AG04450 (cell line): ENCODE data around the gene FRMD4A. TPM values are rescaled to one million over a fixed set of nuclear protein-coding genes. Genes with fewer than 3 reads are reported as not detected.

Experiments used
- CTCF ChIA-PET: fragments of 300-600, 350-600 bp; formaldehyde crosslinking; extraction: SDS; loops from one replicate; lab custom pipeline; 2022; ENCODE audit warnings: antibody characterized with exemption, inconsistent platforms; lab: Charles Lee
- POLR2A ChIA-PET: fragments of 350-600 bp; formaldehyde crosslinking; extraction: SDS; loops from one replicate; lab custom pipeline; 2021; ENCODE audit warnings: antibody characterized with exemption, inconsistent platforms; lab: Yijun Ruan, JAX
- DNase-seq: peaks from one replicate; pipeline ENCODE4 v3.0.0-alpha.2; 2011; ENCODE audit warnings: low read depth, low spot score
- H3K27ac ChIP-seq: one replicate; pipeline ENCODE4 v1.5.1; 2012; ENCODE audit warnings: low read depth, low read length, control low read depth
- H3K27me3 ChIP-seq: one replicate; pipeline ENCODE4 v1.6.0; 2012; ENCODE audit warnings: low read length; ENCODE audit not compliant: control insufficient read depth, insufficient read depth
- H3K4me3 ChIP-seq: 2 replicates; pipeline ENCODE4 v1.5.1; 2011; ENCODE audit warnings: mild to moderate bottlenecking, low read depth, low read length, control low read depth
- H3K9me3 ChIP-seq: 2 replicates; pipeline ENCODE4 v1.5.1; 2012; ENCODE audit warnings: low read length; ENCODE audit not compliant: control insufficient read depth, insufficient read depth
- polyA plus RNA-seq: library from polyadenylated mRNA; depleted of rRNA; stranded (reverse); fragments of >200 nt; gene quantifications from 2 replicates; pipeline ENCODE4 v1.2.3, GENCODE V29; 2011
- TF ChIP-seq, protein P1 (sequence below): IDR thresholded peaks from 2 replicates; pipeline ENCODE4 v1.5.1; 2011; ENCODE audit warnings: low read depth, low read length, control low read depth, inconsistent platforms

FRMD4A gene
- polyA plus RNA-seq, 1 experiment = 45.7 TPM

DNA sequence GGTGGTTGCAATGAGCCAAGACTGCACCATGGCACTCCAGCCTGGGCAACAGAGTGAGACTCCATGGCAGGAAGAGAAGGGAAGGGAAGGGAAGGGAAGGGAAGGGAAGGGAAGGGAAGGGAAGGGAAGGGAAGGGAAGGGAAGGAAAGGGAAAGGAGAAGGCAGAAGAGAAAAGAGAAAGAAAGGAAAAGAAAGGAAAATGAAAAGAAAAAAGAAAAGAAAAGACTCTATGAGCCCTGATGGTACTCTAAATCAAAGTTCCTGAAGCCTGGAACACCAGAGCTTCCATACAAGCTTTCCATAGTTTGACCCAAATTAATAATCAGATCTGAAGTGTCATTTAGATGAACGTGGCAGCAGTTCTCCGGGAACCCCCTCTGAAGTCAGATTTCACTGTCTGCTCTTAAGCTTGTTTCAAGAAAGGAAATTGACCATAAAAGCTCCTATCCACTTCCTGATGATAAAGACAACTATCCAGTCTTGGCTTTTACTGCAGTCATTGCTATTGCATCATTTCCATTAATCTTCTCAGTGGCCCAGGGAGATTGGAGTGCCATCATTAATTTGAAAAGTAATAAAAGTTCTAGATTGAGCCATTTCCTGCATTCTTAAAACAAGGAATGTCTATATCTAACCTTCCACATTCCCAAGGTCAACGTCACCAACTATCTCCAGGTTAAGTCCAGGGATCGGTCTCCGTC lies 44.2 kb upstream of the FRMD4A start:
- no peak overlapping the region for H3K4me3 ChIP-seq
- TF ChIP-seq, protein P1, sequence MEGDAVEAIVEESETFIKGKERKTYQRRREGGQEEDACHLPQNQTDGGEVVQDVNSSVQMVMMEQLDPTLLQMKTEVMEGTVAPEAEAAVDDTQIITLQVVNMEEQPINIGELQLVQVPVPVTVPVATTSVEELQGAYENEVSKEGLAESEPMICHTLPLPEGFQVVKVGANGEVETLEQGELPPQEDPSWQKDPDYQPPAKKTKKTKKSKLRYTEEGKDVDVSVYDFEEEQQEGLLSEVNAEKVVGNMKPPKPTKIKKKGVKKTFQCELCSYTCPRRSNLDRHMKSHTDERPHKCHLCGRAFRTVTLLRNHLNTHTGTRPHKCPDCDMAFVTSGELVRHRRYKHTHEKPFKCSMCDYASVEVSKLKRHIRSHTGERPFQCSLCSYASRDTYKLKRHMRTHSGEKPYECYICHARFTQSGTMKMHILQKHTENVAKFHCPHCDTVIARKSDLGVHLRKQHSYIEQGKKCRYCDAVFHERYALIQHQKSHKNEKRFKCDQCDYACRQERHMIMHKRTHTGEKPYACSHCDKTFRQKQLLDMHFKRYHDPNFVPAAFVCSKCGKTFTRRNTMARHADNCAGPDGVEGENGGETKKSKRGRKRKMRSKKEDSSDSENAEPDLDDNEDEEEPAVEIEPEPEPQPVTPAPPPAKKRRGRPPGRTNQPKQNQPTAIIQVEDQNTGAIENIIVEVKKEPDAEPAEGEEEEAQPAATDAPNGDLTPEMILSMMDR = no peak
- DNase-seq = no peak
- POLR2A ChIA-PET = interaction anchor here (0.9 kb wide), 1 partner anchor 22 kb away, joined by 3 read pairs; no protein-coding TSS in a partner anchor
- CTCF ChIA-PET = no interaction called here
- peaks cover 18% of the 10 kb centered on the region for H3K27me3 ChIP-seq
- no peaks in the 10 kb centered on the region for H3K9me3 ChIP-seq
- H3K27ac ChIP-seq = no peak overlapping the region

DNA sequence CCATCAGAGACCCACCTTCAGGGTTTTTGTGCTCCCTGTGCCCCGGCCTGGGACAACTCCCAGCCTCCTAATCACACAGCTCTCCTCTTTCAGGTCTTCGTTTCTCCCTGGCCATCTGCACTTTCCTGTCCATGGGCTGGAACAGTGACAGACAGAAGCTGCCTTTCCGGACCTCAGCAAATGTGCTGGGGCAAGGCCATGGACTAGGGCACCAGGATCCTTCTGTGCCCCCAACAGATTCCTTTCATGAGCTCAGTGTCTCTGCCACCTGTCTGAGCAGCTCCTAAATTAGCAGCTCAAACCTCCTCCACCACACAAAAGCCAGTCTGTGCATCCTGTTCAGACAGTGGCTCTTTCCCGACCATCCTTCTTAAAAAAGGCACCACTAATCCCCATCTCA lies 41.9 kb upstream of the FRMD4A start:
- peaks cover 27% of the 10 kb centered on the region for H3K27me3 ChIP-seq
- CTCF ChIA-PET = interaction anchor here (1.5 to 3.5 kb wide), 2 partner anchors 10 to 13 kb away, joined by 4 to 11 read pairs; no protein-coding TSS in a partner anchor
- POLR2A ChIA-PET = no interaction called here

GRCh38 chr10:14371581-14371980 lies 40.9 kb upstream of the FRMD4A start:
- Histone ChIP-seq H3K4me3 (no peak overlapping the region), H3K27ac (no peak overlapping the region), H3K9me3 (no peaks in the 10 kb centered on the region), H3K27me3 (peaks cover 27% of the 10 kb centered on the region)
- TF ChIP-seq, protein P1 = no peak
- ChIA-PET POLR2A (no interaction called here), CTCF (interaction anchor here (3.5 kb wide), 1 partner anchor 14 kb away, joined by 11 read pairs; no protein-coding TSS in a partner anchor)
- no peak for DNase-seq

More for the DNA sequence above, 41.9 kb upstream of the FRMD4A start:
- Histone ChIP-seq H3K4me3 (no peak overlapping the region), H3K27ac (no peak overlapping the region), H3K9me3 (no peaks in the 10 kb centered on the region)
- TF ChIP-seq, protein P1 = no peak
- DNase-seq = no peak

- peaks cover 26% of the 10 kb centered on the region for H3K27me3 ChIP-seq
- no peak overlapping the region for H3K4me3 ChIP-seq
- no peak overlapping the region for H3K27ac ChIP-seq
- POLR2A ChIA-PET = no interaction called here
- TF ChIP-seq, protein P1 = no peak
- H3K9me3 ChIP-seq = no peaks in the 10 kb centered on the region
- no peak for DNase-seq
- CTCF ChIA-PET = interaction anchor here (0.6 to 3.5 kb wide), 2 partner anchors 15 to 119 kb away, joined by 4 to 11 read pairs; no protein-coding TSS in a partner anchor
Observed at GRCh38 chr10:14370894-14371293, 40.2 kb upstream of the FRMD4A start.

- H3K9me3 ChIP-seq = no peaks in the 10 kb centered on the region
Observed at GRCh38 chr10:14369906-14370305, 39.2 kb upstream of the FRMD4A start.

More at GRCh38 chr10:14369906-14370305, 39.2 kb upstream of the FRMD4A start:
- ChIA-PET POLR2A (no interaction called here), CTCF (no interaction called here)
- peaks cover 23% of the 10 kb centered on the region for H3K27me3 ChIP-seq
- no peak for DNase-seq
- no peak overlapping the region for H3K4me3 ChIP-seq
- TF ChIP-seq, protein P1 = no peak
- H3K27ac ChIP-seq = no peak overlapping the region
